Measurements from ENCODE around the gene PCNX4. TPM values are rescaled to one million over a fixed set of nuclear protein-coding genes. Genes with fewer than 3 reads are reported as not detected.
A peak's percentile ranks its signal among the peaks of the same experiment; 100 is the strongest.

Gene PCNX4
- total RNA-seq, 1 donor from 2014 or later, result 53.9 TPM

- no peak for DNase-seq (ENCODE audit: low read depth in 2 of 2)
These were observed 82.9 kb downstream of the PCNX4 start for GRCh38 chr14:60174352-60175254.

DNA sequence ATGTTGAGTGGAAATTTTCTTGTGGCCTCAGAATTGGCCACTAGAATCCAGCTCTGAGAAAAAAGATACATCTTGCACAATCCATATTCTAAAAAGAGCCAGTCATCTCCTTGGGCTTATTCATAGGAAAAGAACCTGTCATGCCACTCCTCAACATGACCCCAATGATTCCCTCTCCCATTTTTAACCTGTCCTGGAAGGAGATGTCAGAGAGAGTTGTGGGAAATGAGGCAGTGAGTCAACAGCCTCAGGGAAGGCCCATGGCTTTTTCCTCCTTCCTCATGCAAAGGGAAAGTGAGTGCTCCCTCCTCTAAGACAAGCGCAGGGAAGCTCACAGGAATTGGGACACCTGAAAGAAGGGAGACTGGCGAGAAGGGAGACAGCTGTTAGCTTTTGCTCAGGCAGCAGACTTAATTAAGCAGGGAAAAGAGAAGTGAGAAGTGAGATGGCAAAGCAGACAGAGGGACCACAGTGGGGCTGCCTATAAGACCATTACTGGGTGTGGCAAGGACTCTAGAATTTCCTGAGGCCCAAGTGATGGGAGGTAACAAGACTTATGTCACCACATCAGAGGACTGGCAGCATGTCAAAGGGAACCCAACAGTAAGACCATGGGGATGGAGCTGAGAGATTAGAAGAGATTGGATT is 83.7 kb downstream of the PCNX4 start:
- no peak for DNase-seq (ENCODE audit: low read depth in 2 of 2)

DNA sequence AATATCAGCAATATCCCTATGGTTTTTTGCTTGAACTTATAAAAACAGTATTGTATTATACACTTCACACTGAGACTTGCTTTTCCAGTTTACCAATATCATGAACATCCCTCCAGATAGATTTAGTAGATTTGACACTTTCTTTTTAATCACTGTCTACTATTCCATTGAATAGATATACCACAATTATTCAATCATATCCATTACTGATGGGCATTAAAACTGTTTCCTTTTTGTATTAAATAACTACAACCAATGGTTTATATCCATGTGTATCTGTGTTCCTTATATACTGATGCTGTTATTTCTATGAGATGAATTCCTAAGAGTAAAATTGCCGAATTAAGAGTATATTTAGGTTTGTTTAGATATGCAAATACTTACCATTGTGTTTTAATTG is 86.4 kb downstream of the PCNX4 start:
- no peak for DNase-seq (ENCODE audit: low read depth in 2 of 2)

- no peak for DNase-seq (ENCODE audit: low read depth in 2 of 2)
These were observed 87.1 kb downstream of the PCNX4 start for GRCh38 chr14:60178820-60179219.

DNA sequence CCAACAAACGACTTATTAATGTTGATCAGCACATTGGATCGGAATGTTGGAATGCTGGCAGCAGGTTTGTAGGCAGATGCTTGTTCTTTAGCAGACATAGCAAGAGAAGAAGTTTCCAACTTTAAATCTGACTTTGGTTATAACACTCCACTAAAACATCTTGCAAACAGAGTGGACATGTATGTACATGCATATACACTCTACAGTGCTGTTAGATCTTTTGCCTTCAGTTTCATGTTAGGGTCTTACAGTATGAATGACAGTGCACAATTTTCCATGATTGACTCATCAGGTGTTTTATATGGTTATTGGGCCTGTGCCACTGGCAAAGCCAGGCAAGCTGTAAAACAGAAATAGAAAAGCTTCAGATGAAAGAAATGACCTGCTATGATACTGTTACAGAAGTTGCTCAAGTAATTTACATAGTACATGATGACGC is 87.7 kb downstream of the PCNX4 start:
- DNase-seq (ENCODE audit: low read depth in 2 of 2), result no peak

- DNase-seq (ENCODE audit: low read depth in 2 of 2), result no peak
These were observed 91.4 kb downstream of the PCNX4 start for GRCh38 chr14:60183138-60183537.

- no peak for DNase-seq (ENCODE audit: low read depth in 2 of 2)
These were observed 92.0 kb downstream of the PCNX4 start for GRCh38 chr14:60183741-60184140.

DNA sequence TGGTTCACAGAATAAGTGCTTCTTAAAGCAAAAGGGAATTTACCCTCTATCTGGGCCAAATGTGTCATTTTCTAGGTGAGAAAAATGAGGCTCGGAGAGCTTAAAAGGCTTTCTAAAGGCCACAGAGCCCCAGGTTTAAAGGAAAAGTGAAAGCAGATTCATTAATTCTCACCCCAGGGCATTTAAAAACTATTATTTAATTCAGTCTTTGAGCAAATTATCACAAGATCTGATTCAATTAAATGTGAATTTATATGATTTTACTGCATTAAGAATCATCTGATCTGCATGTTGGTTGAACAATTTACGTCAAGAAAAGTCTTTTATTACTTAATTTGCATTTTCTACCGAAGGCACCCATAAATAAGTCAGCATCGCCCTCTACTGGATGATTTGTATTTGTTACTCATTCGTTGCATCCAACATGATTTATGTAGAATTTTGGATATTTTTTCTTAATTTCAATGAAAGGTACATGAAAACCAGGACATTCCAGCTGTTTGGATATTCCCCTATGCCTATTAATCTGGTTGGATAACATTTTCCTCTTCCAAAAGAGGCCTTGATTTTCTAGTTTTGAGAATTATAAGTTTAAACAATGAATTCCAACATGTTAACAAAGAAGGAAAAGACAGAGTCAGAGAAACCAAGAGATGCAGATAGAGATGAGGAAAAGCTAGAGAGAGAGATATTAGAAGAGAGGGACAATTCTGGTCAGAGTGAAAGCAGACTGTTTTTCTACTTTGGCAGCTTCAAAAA is 92.6 kb downstream of the PCNX4 start:
- peak; percentile 57 to 73 for DNase-seq (ENCODE audit: low read depth in 2 of 2)

DNA sequence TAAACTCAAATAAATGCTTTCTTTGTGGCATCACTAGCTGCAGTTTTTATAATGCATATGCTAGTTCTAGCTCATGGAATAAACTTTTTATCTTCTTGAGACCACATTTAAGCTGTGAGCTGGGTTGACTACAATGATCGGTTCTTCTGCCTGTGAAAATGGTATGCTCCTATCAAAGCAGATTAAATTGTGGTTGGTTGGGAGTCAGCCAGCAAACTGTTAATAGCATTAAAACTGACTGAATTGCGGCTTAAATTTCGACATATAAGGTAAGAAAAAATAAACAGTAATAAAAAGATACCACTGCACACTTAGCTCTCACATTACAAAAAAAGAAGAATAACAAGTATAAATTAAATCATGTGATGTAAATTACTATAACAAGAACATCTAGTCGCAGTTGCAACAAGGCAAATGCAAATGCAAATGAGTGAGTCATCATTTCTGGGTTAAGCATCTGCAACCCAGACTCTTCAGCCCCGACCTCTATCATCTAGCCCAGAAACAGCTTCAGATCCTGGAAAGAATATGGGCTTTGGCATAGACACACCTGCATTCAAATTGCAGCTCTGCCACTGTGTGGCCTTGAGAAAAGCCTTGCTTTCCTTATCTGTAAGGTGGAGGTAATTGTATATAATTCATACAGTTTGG is 93.3 kb downstream of the PCNX4 start:
- DNase-seq (ENCODE audit: low read depth in 2 of 2), result no peak

DNA sequence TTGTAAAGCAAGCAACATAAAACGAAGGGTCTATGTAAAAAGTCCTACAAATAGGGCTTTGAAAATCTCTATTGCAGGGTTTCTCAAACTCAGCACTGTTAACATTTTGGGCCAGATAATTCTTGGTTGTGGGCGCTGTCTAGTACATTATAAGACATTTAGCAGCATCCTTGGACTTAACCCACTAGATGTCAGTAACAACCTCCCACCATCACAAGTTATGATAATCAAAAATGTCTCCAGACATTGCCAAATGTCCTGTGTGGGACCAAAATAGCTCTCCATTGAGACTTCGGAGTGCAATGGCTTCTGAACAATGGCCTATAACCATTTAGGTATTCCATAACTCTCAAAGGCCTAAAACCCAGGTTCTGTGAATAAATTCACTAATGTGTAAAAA is 96.4 kb downstream of the PCNX4 start:
- DNase-seq (ENCODE audit: low read depth in 2 of 2), result no peak

DNA sequence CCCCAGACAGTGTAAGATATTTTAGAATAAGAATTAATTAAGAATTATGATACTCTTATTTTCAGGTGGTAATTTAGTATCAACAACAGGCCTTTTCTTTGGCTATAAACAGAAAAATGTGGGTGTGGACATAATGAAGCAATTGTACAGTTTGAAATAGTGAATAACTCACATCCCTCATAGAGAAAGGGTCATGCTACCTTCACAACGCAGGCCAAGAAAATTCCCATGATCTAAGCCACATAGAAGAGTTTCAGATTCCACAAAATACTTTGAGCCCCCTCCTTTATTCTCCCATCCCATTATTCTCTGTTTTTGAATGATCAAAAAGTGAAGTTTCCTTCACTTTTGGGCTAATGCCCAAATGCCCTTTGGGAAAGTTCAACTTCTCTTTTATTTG is 97.0 kb downstream of the PCNX4 start:
- DNase-seq (ENCODE audit: low read depth in 2 of 2), result no peak

- no peak for DNase-seq (ENCODE audit: low read depth in 2 of 2)
These were observed 98.5 kb downstream of the PCNX4 start for GRCh38 chr14:60189923-60190840.

GRCh38 chr14:60195179-60195810 is 103.6 kb downstream of the PCNX4 start:
- DNase-seq (ENCODE audit: low read depth in 2 of 2), result no peak

DNA sequence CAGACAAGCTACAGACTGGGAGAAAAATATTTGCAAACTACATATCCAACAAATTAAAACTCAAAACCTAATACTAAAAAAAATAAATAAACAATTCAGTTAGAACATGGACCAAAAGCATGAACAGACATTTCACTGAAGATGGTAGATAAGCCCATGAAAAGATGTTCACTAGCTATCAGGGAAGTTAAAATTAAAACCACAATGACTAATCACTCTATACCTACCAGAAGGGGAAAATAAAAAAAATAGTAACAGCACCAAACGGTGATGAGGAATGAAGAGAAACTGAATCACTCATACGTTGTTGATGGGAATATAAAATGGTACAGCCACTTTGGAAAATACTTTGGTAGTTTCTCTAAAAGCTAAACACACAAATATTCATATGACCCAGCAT is 104.6 kb downstream of the PCNX4 start:
- no peak for DNase-seq (ENCODE audit: low read depth in 2 of 2)

DNA sequence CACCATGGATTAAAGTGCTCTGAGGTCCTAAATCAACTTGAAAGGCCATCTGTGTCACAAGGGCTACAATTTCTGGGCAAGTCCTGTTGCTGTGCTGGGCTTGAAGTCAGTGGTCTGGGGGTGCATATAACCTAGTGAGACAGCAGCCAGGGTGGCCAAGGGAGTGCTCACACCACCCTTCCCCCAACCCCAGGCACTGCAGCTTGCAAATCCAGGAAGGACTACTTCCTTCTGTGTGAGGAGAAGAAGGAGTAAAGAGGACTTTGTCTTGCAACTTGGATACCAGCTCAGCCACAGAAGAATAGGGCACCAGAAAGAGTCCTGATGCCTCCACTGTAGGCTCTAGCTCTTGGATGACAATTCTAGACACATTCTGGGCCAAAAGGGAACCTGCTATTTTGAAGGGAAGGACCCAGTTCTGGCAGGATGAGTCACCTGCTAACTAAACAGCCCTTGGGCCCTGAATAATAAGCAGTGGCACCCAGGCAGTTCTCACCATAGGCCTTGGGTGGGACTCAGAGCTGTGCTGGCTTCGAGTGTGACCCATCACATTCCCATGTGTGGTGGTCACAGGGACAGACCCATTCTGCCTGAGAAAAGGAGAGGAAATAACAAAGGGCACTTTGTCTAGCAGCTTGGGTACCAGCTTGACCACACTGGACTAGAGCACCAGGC is 106.0 kb downstream of the PCNX4 start:
- DNase-seq (ENCODE audit: low read depth in 2 of 2), result no peak

- DNase-seq (ENCODE audit: low read depth in 2 of 2), result no peak
These were observed 107.6 kb downstream of the PCNX4 start for GRCh38 chr14:60199321-60199720.

DNA sequence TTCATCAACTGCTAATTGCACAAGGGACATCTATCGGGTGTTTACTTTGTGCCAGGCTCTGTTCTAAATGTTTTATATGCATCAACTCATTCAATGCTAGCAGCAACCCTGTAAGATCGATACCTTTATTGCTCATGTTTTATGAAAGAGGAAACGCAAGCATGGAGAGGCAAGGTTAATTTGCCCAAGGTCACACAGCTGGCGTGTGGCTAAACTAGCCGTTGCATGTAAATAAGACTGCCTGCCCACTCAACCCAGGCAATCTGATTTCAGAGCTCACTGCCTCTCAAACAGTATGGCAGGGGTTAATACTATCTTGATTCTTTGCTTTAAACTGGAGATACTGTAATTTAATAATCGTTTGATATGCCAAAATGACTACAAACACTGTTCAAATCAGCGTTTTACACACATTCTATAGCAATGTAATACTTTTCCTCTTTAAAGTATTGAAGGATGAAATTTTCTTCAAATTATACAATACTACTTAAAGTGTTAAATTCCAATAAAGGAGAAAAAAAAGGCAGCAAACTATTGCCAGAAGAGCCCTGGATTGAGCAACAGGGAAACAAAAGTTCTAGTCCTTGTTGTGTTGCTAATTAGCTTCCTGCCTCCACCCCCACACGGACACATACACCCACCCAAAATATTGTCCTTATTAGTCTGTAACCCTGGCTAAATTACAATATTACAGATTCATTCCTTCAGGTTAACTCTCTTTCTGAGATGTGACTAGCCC is 112.5 kb downstream of the PCNX4 start:
- DNase-seq (ENCODE audit: low read depth in 2 of 2), result no peak

- DNase-seq (ENCODE audit: low read depth in 2 of 2), result no peak
These were observed 113.4 kb downstream of the PCNX4 start for GRCh38 chr14:60204843-60205774.
